HCT116 (cell line): Measurements from ENCODE around the gene NCCRP1. TPM values are rescaled to one million over a fixed set of nuclear protein-coding genes. Genes with fewer than 3 reads are reported as not detected.

ENCODE experiments used
- ATAC-seq: fragments of 200-7000 bp; cut with Tn5 transposase; 2 replicates; pipeline ENCODE4 v1.9.1; 2020; ENCODE audit warnings: mild to moderate bottlenecking, moderate library complexity
- BruUV-seq: library from RNA; stranded (reverse); fragments of 400-500 nt; replicated peaks from 2 replicates; lab custom pipeline; 2021; lab: Mats Ljungman, UMichigan
- CTCF ChIA-PET: fragments of 300-600 bp; sonication (Branson Sonifier 250); formaldehyde crosslinking; loops from one replicate; lab custom pipeline; 2021; ENCODE audit warnings: antibody characterized with exemption; lab: Charles Lee
- POLR2A ChIA-PET: fragments of 300-600, 350-600 bp; sonication (Branson Sonifier 250); formaldehyde crosslinking; loops from one replicate; lab custom pipeline; 2021; ENCODE audit warnings: antibody characterized with exemption; lab: Charles Lee
- RAD21 ChIA-PET, 2 experiments: fragments of 300-600 bp; sonication (Branson Sonifier 250); formaldehyde crosslinking; loops; one replicate each; lab custom pipeline; 2023; ENCODE audit warnings: low total read pairs in 2 of 2; ENCODE audit not compliant: uncharacterized antibody in 2 of 2, unreplicated experiment in 2 of 2, low non-redundant PET in 1 of 2; lab: Charles Lee
- DNase-seq: peaks from one replicate; pipeline ENCODE4 v3.0.0-alpha.2; 2010; ENCODE audit warnings: low read depth, low spot score
- H2AFZ ChIP-seq: fragments of 200-600 bp; shearing (Covaris generic), sonication (generic); 2 replicates; pipeline ENCODE4 v1.6.1; 2017; ENCODE audit warnings: low read depth, mixed run types, mixed read lengths, antibody characterized with exemption, low read length; ENCODE audit not compliant: poor library complexity, severe bottlenecking
- H3K27ac ChIP-seq: 2 replicates; pipeline ENCODE4 v1.5.1; 2012; ENCODE audit warnings: low read depth, low read length
- H3K27me3 ChIP-seq: fragments of 200-600 bp; sonication (generic); 2 replicates; pipeline ENCODE4 v1.6.1; 2016; ENCODE audit warnings: mixed run types, low read length, mixed read lengths; ENCODE audit not compliant: insufficient read depth
- H3K36me3 ChIP-seq, 2 experiments: fragments of 200-500 bp in 1 of 2; fragments of 200-600 bp in 1 of 2; sonication (Bioruptor generic) in 1 of 2; sonication (generic) in 1 of 2; 2 replicates each; pipeline versions ENCODE4 v1.5.1 to v1.6.1; 2014 to 2016; ENCODE audit warnings: low read length in 2 of 2, inconsistent platforms in 1 of 2, mixed read lengths in 1 of 2, mixed run types in 1 of 2; ENCODE audit not compliant: insufficient read depth in 2 of 2, control insufficient read depth in 1 of 2
- H3K4me1 ChIP-seq, 2 experiments: fragments of 200-600 bp in 1 of 2; sonication (generic) in 1 of 2; 2 replicates each; pipeline versions ENCODE4 v1.5.1 to v1.6.1; 2012 to 2017; ENCODE audit warnings: low read length in 2 of 2, inconsistent platforms in 1 of 2, mild to moderate bottlenecking in 1 of 2, mixed read lengths in 1 of 2, mixed run types in 1 of 2, moderate library complexity in 1 of 2; ENCODE audit not compliant: insufficient read depth in 2 of 2, control insufficient read depth in 1 of 2
- H3K4me2 ChIP-seq: fragments of 200-600 bp; sonication (generic); 2 replicates; pipeline ENCODE4 v1.6.1; 2017; ENCODE audit warnings: mixed run types, low read length, mixed read lengths
- H3K4me3 ChIP-seq, 2 experiments: fragments of 200-600 bp in 1 of 2; sonication (generic) in 1 of 2; replicated peaks in 1 of 2; 2 replicates each; pipeline ENCODE4 v1.5.1; 2011 to 2016; ENCODE audit warnings: low read length in 2 of 2, control low read depth in 1 of 2, low read depth in 1 of 2, mild to moderate bottlenecking in 1 of 2, mixed read lengths in 1 of 2, mixed run types in 1 of 2
- H3K79me2 ChIP-seq: fragments of 200-600 bp; sonication (generic); 2 replicates; pipeline ENCODE4 v1.6.1; 2017; ENCODE audit warnings: mild to moderate bottlenecking, mixed run types, low read length, moderate library complexity, mixed read lengths; ENCODE audit not compliant: insufficient read depth
- H3K9ac ChIP-seq: fragments of 200-600 bp; sonication (generic); 2 replicates; pipeline ENCODE4 v1.6.1; 2016; ENCODE audit warnings: low read length, mixed read lengths
- H3K9me2 ChIP-seq: fragments of 200-600 bp; sonication (generic), shearing (Covaris generic); 2 replicates; pipeline ENCODE4 v1.6.1; 2017; ENCODE audit warnings: mixed run types, mild to moderate bottlenecking, moderate library complexity; ENCODE audit not compliant: insufficient read depth
- H3K9me3 ChIP-seq, 2 experiments: fragments of 200-500 bp in 1 of 2; fragments of 200-600 bp in 1 of 2; sonication (Bioruptor generic) in 1 of 2; sonication (generic) in 1 of 2; 2 replicates each; pipeline ENCODE4 v1.6.1; 2014 to 2017; ENCODE audit warnings: low read length in 2 of 2, mixed read lengths in 2 of 2, inconsistent platforms in 1 of 2, low read depth in 1 of 2, mild to moderate bottlenecking in 1 of 2, mixed run types in 1 of 2, moderate library complexity in 1 of 2; ENCODE audit not compliant: control insufficient read depth in 1 of 2, insufficient read depth in 1 of 2
- H4K20me1 ChIP-seq: fragments of 200-600 bp; sonication (generic), shearing (Covaris generic); 2 replicates; pipeline ENCODE4 v1.6.1; 2017; ENCODE audit warnings: mixed run types, mild to moderate bottlenecking, moderate library complexity; ENCODE audit not compliant: insufficient read depth
- EGR1 ChIP-seq: IDR thresholded peaks from 2 replicates; pipeline ENCODE4 v1.6.1; 2012; ENCODE audit warnings: low read depth
- FOSL1 ChIP-seq: IDR thresholded peaks from 2 replicates; pipeline ENCODE4 v1.6.1; 2012; ENCODE audit warnings: low read depth
- JUND ChIP-seq: IDR thresholded peaks from 2 replicates; pipeline ENCODE4 v1.6.1; 2012
- POLR2A ChIP-seq: IDR thresholded peaks from 2 replicates; pipeline ENCODE4 v1.7.0; 2011; ENCODE audit warnings: borderline replicate concordance; ENCODE audit not compliant: insufficient read depth, insufficient read length; ENCODE audit errors: extremely low read depth
- POLR2AphosphoS5 ChIP-seq: IDR thresholded peaks from 2 replicates; pipeline ENCODE4 v1.6.1; 2011; ENCODE audit warnings: mild to moderate bottlenecking, low read depth, low read length, moderate library complexity
- REST ChIP-seq: IDR thresholded peaks from 2 replicates; pipeline ENCODE4 v1.6.1; 2012; ENCODE audit warnings: low read depth
- intact Hi-C: fragments of 100-400 bp; cut with micrococcal nuclease; formaldehyde crosslinking; loops from 2 replicates; pipeline ENCODE4 v1.10.0; 2022
- total RNA-seq: library from RNA; stranded (reverse); gene quantifications from one replicate; pipeline ENCODE4 v1.2.1, GENCODE V29; 2021; ENCODE audit not compliant: unreplicated experiment
- TF ChIP-seq, protein P1 (sequence below): IDR thresholded peaks from 2 replicates; pipeline ENCODE4 v1.6.1; 2012
- TF ChIP-seq, protein P2 (sequence below), 3 experiments: fragments of 200-600 bp in 1 of 3; sonication (generic) in 1 of 3; IDR thresholded peaks in 2 of 3; conservative IDR thresholded peaks in 1 of 3; 2 replicates each; pipeline ENCODE4 v1.5.1; 2012 to 2017; ENCODE audit warnings: low read depth in 2 of 3, low read length in 2 of 3, antibody characterized with exemption in 1 of 3, borderline replicate concordance in 1 of 3, control low read depth in 1 of 3, mild to moderate bottlenecking in 1 of 3, mixed read lengths in 1 of 3, mixed run types in 1 of 3, moderate library complexity in 1 of 3; ENCODE audit not compliant: insufficient read depth in 1 of 3

The NCCRP1 gene
- total RNA-seq, 1 experiment from 2014 or later = 0.12 TPM

- no TSS peak for BruUV-seq
- no peak for TF ChIP-seq REST
- Histone ChIP-seq H3K4me1 (peaks cover 2 to 5% of the 10 kb centered on the region in 2 experiments; a peak in 3 of 4 replicates), H4K20me1 (no peaks in the 10 kb centered on the region), H3K36me3 (no peaks in the 10 kb centered on the region), H3K79me2 (no peaks in the 10 kb centered on the region), H3K9me2 (no peaks in the 10 kb centered on the region), H2AFZ (no peak overlapping the region), H3K4me2 (no peak overlapping the region), H3K27ac (no peak overlapping the region), H3K9me3 (no peaks in the 10 kb centered on the region), H3K9ac (no peak overlapping the region), H3K27me3 (no peaks in the 10 kb centered on the region), H3K4me3 (no peak overlapping the region)
- DNase-seq (no peak), ATAC-seq (no peak)
- ChIA-PET POLR2A (no interaction called here), CTCF (no interaction called here), RAD21 (no interaction called here)
- intact Hi-C loops = loop anchor here (10.0 kb wide), 1 partner anchor 318 kb away; the partner anchor contains the start of gene EID2B
Measured at GRCh38 chr19:39217094-39217493, 20.3 kb downstream of the NCCRP1 start.

- BruUV-seq = no TSS peak
- ATAC-seq (no peak), DNase-seq (no peak)
- no peaks in the 10 kb centered on the region for H4K20me1 ChIP-seq
- H3K9me2 ChIP-seq = no peaks in the 10 kb centered on the region
- no peaks in the 10 kb centered on the region for H3K9me3 ChIP-seq
- H3K27me3 ChIP-seq = no peaks in the 10 kb centered on the region
- ChIA-PET CTCF (interaction anchor here (0.7 kb wide), 2 partner anchors 97 to 195 kb away, joined by 3 read pairs; no protein-coding TSS in a partner anchor), RAD21 (no interaction called here), POLR2A (no interaction called here)
- H3K4me1 ChIP-seq = no peaks in the 10 kb centered on the region
- no peak overlapping the region for H3K4me2 ChIP-seq
- no peak overlapping the region for H3K27ac ChIP-seq
- no peaks in the 10 kb centered on the region for H3K36me3 ChIP-seq
- no peak overlapping the region for H2AFZ ChIP-seq
- H3K79me2 ChIP-seq = no peaks in the 10 kb centered on the region
- no peak overlapping the region for H3K9ac ChIP-seq
- no peak overlapping the region for H3K4me3 ChIP-seq
- intact Hi-C loops = loop anchor here (10.0 kb wide), 1 partner anchor 316 kb away; the partner anchor contains the start of gene EID2B
- TF ChIP-seq, protein P1, sequence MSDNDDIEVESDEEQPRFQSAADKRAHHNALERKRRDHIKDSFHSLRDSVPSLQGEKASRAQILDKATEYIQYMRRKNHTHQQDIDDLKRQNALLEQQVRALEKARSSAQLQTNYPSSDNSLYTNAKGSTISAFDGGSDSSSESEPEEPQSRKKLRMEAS = no peak
- TF ChIP-seq EGR1 (no peak), JUND (no peak), POLR2A (no peak), REST (no peak), FOSL1 (no peak), POLR2AphosphoS5 (no peak)
- TF ChIP-seq, protein P2, sequence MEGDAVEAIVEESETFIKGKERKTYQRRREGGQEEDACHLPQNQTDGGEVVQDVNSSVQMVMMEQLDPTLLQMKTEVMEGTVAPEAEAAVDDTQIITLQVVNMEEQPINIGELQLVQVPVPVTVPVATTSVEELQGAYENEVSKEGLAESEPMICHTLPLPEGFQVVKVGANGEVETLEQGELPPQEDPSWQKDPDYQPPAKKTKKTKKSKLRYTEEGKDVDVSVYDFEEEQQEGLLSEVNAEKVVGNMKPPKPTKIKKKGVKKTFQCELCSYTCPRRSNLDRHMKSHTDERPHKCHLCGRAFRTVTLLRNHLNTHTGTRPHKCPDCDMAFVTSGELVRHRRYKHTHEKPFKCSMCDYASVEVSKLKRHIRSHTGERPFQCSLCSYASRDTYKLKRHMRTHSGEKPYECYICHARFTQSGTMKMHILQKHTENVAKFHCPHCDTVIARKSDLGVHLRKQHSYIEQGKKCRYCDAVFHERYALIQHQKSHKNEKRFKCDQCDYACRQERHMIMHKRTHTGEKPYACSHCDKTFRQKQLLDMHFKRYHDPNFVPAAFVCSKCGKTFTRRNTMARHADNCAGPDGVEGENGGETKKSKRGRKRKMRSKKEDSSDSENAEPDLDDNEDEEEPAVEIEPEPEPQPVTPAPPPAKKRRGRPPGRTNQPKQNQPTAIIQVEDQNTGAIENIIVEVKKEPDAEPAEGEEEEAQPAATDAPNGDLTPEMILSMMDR (IDR thresholded peaks at IDR 0.05 in 2 of 3, conservative IDR thresholded peaks at IDR 0.05 in 1 of 3; ENCODE audit: borderline replicate concordance in 1 of 3, insufficient read depth in 1 of 3, low read depth in 2 of 3, low read length in 2 of 3) = no peak
Measured at GRCh38 chr19:39218230-39219007, 21.7 kb downstream of the NCCRP1 start.
